ENCODE results near the gene MED12L. TPM values are rescaled to one million over a fixed set of nuclear protein-coding genes. Genes with fewer than 3 reads are reported as not detected.

MED12L gene
- polyA plus RNA-seq, 1 donor from 2014 or later = 28.5 TPM

DNA sequence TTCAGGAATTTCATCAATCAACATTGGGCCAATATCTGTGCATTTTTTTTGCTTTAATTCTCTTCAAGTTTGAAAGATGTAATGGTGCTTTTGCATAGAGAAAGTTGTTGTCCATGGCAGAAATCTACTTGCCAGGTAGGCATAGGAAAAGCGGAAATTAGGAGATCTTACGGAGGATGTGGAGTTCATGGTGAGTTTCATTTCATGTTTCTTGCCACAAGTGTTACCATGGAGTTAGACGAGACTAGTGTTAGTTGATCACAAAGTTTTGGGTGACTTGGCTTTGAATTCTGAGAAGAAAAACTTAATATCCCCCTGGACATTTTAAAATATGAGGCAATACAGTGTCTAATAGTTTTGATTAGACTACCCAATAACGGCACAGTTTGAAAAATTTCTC lies 244.9 kb downstream of the MED12L start:
- Histone ChIP-seq H3K4me2 (ENCODE audit: low read length) (no peak overlapping the region), H3K9me3 (ENCODE audit: low read length) (no peaks in the 10 kb centered on the region), H4K20me1 (ENCODE audit: insufficient read depth) (peaks cover 4% of the 10 kb centered on the region), H3F3A (ENCODE audit: insufficient read depth, low read length, poor library complexity, severe bottlenecking) (no peaks in the 10 kb centered on the region), H3K27ac (ENCODE audit: low read length) (no peak overlapping the region), H3K4me3 (ENCODE audit: low read length) (no peak overlapping the region), H3K9me2 (ENCODE audit: insufficient read depth, low read length) (no peaks in the 10 kb centered on the region), H3K36me3 (ENCODE audit: insufficient read depth, low read length) (no peaks in the 10 kb centered on the region), H2AFZ (ENCODE audit: low read depth, low read length) (no peak overlapping the region), H3K27me3 (ENCODE audit: insufficient read depth, low read depth, low read length) (no peaks in the 10 kb centered on the region), H3K9ac (ENCODE audit: low read length) (no peak overlapping the region), H3K79me2 (replicated peaks; ENCODE audit: insufficient read depth, low read length) (no peaks in the 10 kb centered on the region)
- no peak for TF ChIP-seq RAD21 (conservative IDR thresholded peaks at IDR 0.05)
- TF ChIP-seq POLR2AphosphoS5 (IDR thresholded peaks at IDR 0.05) = no peak
- TF ChIP-seq, protein P1, sequence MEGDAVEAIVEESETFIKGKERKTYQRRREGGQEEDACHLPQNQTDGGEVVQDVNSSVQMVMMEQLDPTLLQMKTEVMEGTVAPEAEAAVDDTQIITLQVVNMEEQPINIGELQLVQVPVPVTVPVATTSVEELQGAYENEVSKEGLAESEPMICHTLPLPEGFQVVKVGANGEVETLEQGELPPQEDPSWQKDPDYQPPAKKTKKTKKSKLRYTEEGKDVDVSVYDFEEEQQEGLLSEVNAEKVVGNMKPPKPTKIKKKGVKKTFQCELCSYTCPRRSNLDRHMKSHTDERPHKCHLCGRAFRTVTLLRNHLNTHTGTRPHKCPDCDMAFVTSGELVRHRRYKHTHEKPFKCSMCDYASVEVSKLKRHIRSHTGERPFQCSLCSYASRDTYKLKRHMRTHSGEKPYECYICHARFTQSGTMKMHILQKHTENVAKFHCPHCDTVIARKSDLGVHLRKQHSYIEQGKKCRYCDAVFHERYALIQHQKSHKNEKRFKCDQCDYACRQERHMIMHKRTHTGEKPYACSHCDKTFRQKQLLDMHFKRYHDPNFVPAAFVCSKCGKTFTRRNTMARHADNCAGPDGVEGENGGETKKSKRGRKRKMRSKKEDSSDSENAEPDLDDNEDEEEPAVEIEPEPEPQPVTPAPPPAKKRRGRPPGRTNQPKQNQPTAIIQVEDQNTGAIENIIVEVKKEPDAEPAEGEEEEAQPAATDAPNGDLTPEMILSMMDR (IDR thresholded peaks at IDR 0.05; ENCODE audit: poor library complexity, severe bottlenecking) = no peak
- TF ChIP-seq, protein P2, sequence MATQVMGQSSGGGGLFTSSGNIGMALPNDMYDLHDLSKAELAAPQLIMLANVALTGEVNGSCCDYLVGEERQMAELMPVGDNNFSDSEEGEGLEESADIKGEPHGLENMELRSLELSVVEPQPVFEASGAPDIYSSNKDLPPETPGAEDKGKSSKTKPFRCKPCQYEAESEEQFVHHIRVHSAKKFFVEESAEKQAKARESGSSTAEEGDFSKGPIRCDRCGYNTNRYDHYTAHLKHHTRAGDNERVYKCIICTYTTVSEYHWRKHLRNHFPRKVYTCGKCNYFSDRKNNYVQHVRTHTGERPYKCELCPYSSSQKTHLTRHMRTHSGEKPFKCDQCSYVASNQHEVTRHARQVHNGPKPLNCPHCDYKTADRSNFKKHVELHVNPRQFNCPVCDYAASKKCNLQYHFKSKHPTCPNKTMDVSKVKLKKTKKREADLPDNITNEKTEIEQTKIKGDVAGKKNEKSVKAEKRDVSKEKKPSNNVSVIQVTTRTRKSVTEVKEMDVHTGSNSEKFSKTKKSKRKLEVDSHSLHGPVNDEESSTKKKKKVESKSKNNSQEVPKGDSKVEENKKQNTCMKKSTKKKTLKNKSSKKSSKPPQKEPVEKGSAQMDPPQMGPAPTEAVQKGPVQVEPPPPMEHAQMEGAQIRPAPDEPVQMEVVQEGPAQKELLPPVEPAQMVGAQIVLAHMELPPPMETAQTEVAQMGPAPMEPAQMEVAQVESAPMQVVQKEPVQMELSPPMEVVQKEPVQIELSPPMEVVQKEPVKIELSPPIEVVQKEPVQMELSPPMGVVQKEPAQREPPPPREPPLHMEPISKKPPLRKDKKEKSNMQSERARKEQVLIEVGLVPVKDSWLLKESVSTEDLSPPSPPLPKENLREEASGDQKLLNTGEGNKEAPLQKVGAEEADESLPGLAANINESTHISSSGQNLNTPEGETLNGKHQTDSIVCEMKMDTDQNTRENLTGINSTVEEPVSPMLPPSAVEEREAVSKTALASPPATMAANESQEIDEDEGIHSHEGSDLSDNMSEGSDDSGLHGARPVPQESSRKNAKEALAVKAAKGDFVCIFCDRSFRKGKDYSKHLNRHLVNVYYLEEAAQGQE (IDR thresholded peaks at IDR 0.05; ENCODE audit: borderline replicate concordance) = no peak
- TF ChIP-seq SMC3 (conservative IDR thresholded peaks at IDR 0.05; ENCODE audit: poor library complexity) = no peak

DNA sequence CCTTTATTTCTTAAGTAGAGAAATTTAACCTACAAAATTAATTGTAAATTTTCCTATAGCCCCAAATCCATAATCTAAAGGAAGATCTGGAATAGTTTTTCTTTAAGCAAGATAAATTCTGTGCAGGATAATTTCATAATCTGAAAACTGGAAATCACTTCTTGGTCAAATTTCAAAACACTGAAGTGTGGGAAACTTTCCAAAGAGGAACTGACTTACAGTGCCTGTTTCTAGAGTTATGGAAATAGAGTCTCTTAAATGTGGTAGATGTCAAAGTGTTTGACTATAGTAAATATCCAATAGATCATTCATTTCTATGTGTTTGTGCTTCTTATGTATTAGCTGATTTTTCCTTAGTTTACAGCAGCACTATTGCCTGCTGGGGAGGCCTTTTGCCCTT lies 245.4 kb downstream of the MED12L start:
- no peaks in the 10 kb centered on the region for H3K79me2 ChIP-seq (replicated peaks; ENCODE audit: insufficient read depth, low read length)
- H3K27me3 ChIP-seq (ENCODE audit: insufficient read depth, low read depth, low read length) = no peaks in the 10 kb centered on the region
- no peak overlapping the region for H3K27ac ChIP-seq (ENCODE audit: low read length)
- no peak overlapping the region for H3K9ac ChIP-seq (ENCODE audit: low read length)
- no peaks in the 10 kb centered on the region for H3K36me3 ChIP-seq (ENCODE audit: insufficient read depth, low read length)
- H3K9me3 ChIP-seq (ENCODE audit: low read length) = no peaks in the 10 kb centered on the region
- H3K4me2 ChIP-seq (ENCODE audit: low read length) = no peak overlapping the region
- TF ChIP-seq, protein P2 (IDR thresholded peaks at IDR 0.05; ENCODE audit: borderline replicate concordance) = no peak
- no peak for TF ChIP-seq TAF1 (IDR thresholded peaks at IDR 0.05; ENCODE audit: low read depth)
- TF ChIP-seq MXI1 (conservative IDR thresholded peaks at IDR 0.05; ENCODE audit: poor library complexity, severe bottlenecking) = no peak
- TF ChIP-seq RAD21 (conservative IDR thresholded peaks at IDR 0.05) = no peak
- TF ChIP-seq POLR2AphosphoS5 (IDR thresholded peaks at IDR 0.05) = no peak
- no peak for TF ChIP-seq SMC3 (conservative IDR thresholded peaks at IDR 0.05; ENCODE audit: poor library complexity)
- no peak for TF ChIP-seq EZH2 (IDR thresholded peaks at IDR 0.05; ENCODE audit: borderline replicate concordance, insufficient read depth, low read length, poor library complexity, severe bottlenecking)
- TF ChIP-seq EP300 (conservative IDR thresholded peaks at IDR 0.05; ENCODE audit: poor library complexity, severe bottlenecking) = no peak
- TF ChIP-seq, protein P1 (IDR thresholded peaks at IDR 0.05; ENCODE audit: poor library complexity, severe bottlenecking) = no peak
- H3K9me2 ChIP-seq (ENCODE audit: insufficient read depth, low read length) = no peaks in the 10 kb centered on the region
- H3F3A ChIP-seq (ENCODE audit: insufficient read depth, low read length, poor library complexity, severe bottlenecking) = no peaks in the 10 kb centered on the region
- H2AFZ ChIP-seq (ENCODE audit: low read depth, low read length) = no peak overlapping the region
- H3K4me3 ChIP-seq (ENCODE audit: low read length) = no peak overlapping the region
- peaks cover 4% of the 10 kb centered on the region for H4K20me1 ChIP-seq (ENCODE audit: insufficient read depth)
